ENCODE measurements around the gene TRIM52. TPM values are rescaled to one million over a fixed set of nuclear protein-coding genes. Genes with fewer than 3 reads are reported as not detected.
"Not testable (repeated sequence)": the region's sequence is repeated elsewhere in the genome, so short reads cannot be mapped to it uniquely, and the experiment has no call there.

TRIM52 gene
- total RNA-seq, 1 donor from 2014 or later: 8.5 TPM

- H3K9me3 ChIP-seq (replicated peaks): no peaks in the 10 kb centered on the region
- no peak for DNase-seq
- intact Hi-C loops (cut with micrococcal nuclease): no loop called here
Measured at GRCh38 chr5:181281984-181282316, 21.0 kb upstream of the TRIM52 start.

DNA sequence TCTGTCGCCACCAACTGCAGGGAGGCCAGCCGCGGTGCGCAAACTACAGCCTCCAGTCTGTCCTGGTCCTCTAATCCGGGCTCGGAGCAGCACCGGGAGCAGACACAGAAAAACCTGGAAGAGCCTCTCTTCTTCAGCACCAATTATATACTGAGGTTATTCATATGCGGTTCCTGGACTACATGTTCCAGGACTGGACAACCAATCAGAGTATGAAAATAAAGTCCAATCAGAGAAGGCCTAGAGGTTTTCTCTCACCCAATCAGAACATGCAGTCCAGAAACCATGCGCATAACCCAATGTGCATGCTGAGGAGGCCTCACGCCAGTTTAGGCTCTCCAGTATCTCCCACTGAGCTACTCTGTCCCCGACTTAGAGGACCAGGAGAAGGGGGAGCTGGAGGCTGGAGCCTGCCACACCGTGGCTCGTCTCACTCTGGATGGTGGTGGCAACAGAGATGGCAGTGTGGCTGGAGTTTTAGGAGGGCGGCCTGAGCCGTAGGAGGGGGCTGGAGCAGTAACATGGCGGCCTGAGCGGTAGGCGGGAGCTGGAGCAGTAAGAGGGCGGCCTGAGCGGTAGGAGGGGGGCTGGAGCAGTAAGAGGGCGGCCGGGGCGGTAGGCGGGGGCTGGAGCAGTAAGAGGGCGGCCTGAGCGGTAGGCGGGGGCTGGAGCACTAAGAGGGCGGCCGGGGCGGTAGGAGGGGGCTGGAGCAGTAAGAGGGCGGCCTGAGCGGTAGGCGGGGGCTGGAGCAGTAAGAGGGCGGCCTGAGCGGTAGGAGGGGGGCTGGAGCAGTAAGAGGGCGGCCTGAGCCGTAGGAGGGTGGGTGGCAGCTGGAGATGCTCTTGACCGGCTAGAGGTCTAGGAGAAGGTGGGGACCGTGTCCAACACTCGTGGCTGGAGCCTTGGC lies 20.4 kb upstream of the TRIM52 start:
- intact Hi-C loops (cut with micrococcal nuclease): no loop called here
- Histone ChIP-seq H3K4me3 (no peak overlapping the region), H3K9me3 (replicated peaks) (no peaks in the 10 kb centered on the region), H3K27ac (replicated peaks) (no peak overlapping the region), H3K27me3 (ENCODE audit: low read depth) (no peaks in the 10 kb centered on the region), H3K4me1 (no peaks in the 10 kb centered on the region), H3K36me3 (no peaks in the 10 kb centered on the region)
- no peak for TF ChIP-seq CTCF (IDR thresholded peaks at IDR 0.05; ENCODE audit: borderline replicate concordance)
- DNase-seq: no peak

More at GRCh38 chr5:181281984-181282316, 21.0 kb upstream of the TRIM52 start:
- no peak for TF ChIP-seq CTCF (IDR thresholded peaks at IDR 0.05; ENCODE audit: borderline replicate concordance)
- Histone ChIP-seq H3K27me3 (ENCODE audit: low read depth) (no peaks in the 10 kb centered on the region), H3K27ac (replicated peaks) (no peak overlapping the region), H3K4me1 (no peaks in the 10 kb centered on the region), H3K4me3 (no peak overlapping the region), H3K36me3 (no peaks in the 10 kb centered on the region)

GRCh38 chr5:181280251-181280762 lies 19.4 kb upstream of the TRIM52 start:
- intact Hi-C loops (cut with micrococcal nuclease): no loop called here
- TF ChIP-seq CTCF (IDR thresholded peaks at IDR 0.05; ENCODE audit: borderline replicate concordance): no peak
- H3K27ac ChIP-seq (replicated peaks): no peak overlapping the region

GRCh38 chr5:181273433-181273744 lies 12.4 kb upstream of the TRIM52 start:
- H3K27ac ChIP-seq (replicated peaks); intact Hi-C loops (cut with micrococcal nuclease); H3K27me3 ChIP-seq (ENCODE audit: low read depth); H3K9me3 ChIP-seq (replicated peaks); H3K36me3 ChIP-seq; DNase-seq; H3K4me1 ChIP-seq: not testable (repeated sequence)
- TF ChIP-seq CTCF (IDR thresholded peaks at IDR 0.05; ENCODE audit: borderline replicate concordance): peak; percentile 51
- H3K4me3 ChIP-seq: peak overlapping the region; percentile 40

More at GRCh38 chr5:181280251-181280762, 19.4 kb upstream of the TRIM52 start:
- no peak for DNase-seq
- H3K4me3 ChIP-seq: no peak overlapping the region
- no peaks in the 10 kb centered on the region for H3K27me3 ChIP-seq (ENCODE audit: low read depth)
- no peaks in the 10 kb centered on the region for H3K4me1 ChIP-seq
- no peaks in the 10 kb centered on the region for H3K9me3 ChIP-seq (replicated peaks)
- H3K36me3 ChIP-seq: no peaks in the 10 kb centered on the region

- DNase-seq: no peak
- Histone ChIP-seq H3K9me3 (replicated peaks) (no peaks in the 10 kb centered on the region), H3K4me1 (no peaks in the 10 kb centered on the region), H3K36me3 (no peaks in the 10 kb centered on the region), H3K27ac (replicated peaks) (no peak overlapping the region), H3K27me3 (ENCODE audit: low read depth) (no peaks in the 10 kb centered on the region), H3K4me3 (no peak overlapping the region)
- intact Hi-C loops (cut with micrococcal nuclease): no loop called here
- no peak for TF ChIP-seq CTCF (IDR thresholded peaks at IDR 0.05; ENCODE audit: borderline replicate concordance)
Measured at GRCh38 chr5:181271081-181271480, 10.1 kb upstream of the TRIM52 start.

DNA sequence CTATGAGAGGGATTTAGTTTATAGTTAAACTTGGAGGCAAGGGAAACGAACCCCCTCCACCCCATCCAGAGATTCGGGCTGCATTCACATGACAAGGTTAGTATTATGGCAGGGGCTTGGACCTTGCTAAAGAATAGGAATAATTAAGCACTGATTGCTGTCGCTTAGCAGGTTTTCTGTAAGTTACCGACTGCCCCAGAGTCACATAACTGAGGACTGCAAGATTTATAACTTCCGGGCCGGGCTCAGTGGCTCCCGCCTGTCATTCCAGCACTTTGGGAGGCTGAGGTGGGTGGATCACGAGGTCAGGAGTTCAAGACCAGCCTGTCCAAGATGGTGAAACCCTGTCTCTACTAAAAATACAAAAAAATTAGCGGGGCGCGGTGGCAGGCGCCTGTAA lies 7.0 kb upstream of the TRIM52 start:
- H3K4me3 ChIP-seq; intact Hi-C loops (cut with micrococcal nuclease); H3K27me3 ChIP-seq (ENCODE audit: low read depth); DNase-seq; H3K4me1 ChIP-seq; H3K27ac ChIP-seq (replicated peaks); H3K9me3 ChIP-seq (replicated peaks): not testable (repeated sequence)
- peaks cover 12% of the 10 kb centered on the region for H3K36me3 ChIP-seq

GRCh38 chr5:181267291-181267904 lies 6.5 kb upstream of the TRIM52 start:
- H3K27me3 ChIP-seq (ENCODE audit: low read depth); H3K9me3 ChIP-seq (replicated peaks); H3K27ac ChIP-seq (replicated peaks); intact Hi-C loops (cut with micrococcal nuclease); DNase-seq; H3K4me3 ChIP-seq: not testable (repeated sequence)
- Histone ChIP-seq H3K36me3 (peaks cover 12% of the 10 kb centered on the region), H3K4me1 (peaks cover 11% of the 10 kb centered on the region)

All from left ventricle myocardium inferior (tissue), 1 donor.